NCI-H2107 treated with DMSO at 0.1 percent for 48 hours (cell line): Measurements from ENCODE around the gene RPUSD4.
A peak's percentile ranks its signal among the peaks of the same experiment; 100 is the strongest.
"Not testable (repeated sequence)": the region's sequence is repeated elsewhere in the genome, so short reads cannot be mapped to it uniquely, and the experiment has no call there.

ENCODE experiments used
- DNase-seq: peaks from one replicate; lab custom pipeline; 2025; ENCODE audit not compliant: unreplicated experiment; lab: John Stamatoyannopoulos, UW

RPUSD4 gene, protein sequence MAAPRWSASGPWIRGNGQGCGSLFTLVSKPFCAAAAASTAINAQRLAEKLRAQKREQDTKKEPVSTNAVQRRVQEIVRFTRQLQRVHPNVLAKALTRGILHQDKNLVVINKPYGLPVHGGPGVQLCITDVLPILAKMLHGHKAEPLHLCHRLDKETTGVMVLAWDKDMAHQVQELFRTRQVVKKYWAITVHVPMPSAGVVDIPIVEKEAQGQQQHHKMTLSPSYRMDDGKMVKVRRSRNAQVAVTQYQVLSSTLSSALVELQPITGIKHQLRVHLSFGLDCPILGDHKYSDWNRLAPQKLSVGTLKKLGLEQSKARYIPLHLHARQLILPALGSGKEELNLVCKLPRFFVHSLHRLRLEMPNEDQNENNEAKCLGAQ

DNA sequence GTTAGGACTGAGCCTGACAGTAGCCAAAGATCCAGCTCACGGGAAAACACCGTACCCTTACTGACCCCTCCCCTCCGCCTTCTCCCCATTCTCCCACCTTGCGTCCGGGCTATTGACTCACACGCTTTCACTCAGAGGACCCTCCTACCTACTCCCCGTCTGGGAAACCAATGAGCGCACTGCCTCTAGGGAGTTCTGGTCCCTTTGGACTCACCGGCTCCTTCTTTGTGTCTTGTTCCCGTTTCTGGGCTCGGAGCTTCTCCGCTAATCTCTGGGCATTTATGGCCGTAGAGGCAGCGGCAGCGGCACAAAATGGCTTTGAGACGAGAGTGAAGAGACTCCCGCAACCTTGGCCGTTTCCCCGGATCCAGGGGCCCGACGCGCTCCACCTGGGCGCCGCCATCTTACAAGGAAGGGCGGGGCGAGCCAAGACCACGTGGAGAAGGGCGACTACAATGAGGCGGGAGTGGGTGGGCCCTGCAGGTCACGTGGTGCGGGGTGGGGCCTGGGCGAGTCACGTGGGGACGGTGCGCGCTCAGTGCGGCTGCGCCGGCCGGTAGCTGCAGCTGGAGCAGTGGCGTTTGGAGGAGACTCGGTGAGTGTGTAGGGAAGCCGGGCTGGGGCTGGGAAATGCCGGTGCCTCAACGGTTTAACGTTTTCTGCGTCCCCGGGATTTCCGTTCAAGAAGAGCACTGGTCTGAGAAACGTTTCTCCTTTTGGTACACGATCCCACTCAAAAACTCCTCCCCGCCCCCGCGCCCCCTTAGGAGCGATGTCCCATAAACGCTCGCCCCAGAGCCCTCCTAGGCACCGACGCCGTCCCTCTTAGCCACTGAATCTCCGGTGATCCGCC, at the start of gene RPUSD4, which contains the start of gene FAM118B:
RPUSD4 (minus strand) TSS at position 415 of the 853 bp plus-strand sequence; CDS start at position 403, 12 bp downstream.
FAM118B (plus strand) TSS at position 547 of the 853 bp plus-strand sequence. CDS start 23,220 bp downstream, outside the sequence.
- DNase-seq: peak; percentile 61

DNA sequence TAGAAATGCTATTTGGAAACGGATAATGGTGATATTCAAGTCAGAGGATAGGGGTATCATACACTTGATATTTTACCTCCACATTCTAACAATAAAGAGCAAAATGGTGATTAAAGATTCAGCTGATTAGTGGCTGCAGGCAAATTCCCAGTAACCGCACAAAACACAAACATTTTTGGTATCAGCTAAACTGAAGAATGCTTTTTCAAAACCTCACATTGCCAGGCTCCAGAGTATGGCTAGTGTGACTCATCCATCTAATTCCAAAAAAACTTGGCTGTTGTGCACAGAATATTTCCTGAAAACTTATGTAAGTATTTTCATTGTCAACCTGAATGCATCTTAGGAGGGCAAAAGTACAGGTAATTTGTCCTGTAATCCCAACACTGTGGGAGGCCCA, 46.3 kb upstream of the RPUSD4 start:
- DNase-seq: no peak

DNA sequence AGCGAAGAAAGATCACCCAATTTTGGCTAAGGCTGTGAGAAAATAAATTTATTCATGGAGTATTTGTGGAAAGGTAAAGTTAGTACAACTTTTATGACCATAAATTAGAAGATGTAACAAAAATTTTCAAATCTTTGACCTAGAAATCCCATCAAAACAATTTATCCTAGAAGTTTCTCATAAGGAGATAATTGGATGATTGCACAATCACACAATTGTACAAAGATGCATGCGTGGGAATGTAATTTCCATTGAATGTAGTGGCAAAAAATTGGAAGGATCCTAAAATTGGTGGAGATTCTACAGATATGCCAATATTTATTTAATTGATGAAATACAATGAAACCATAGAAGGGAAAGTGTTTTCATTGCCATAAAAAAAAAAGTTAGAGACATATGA, 45.7 kb upstream of the RPUSD4 start:
- no peak for DNase-seq

DNA sequence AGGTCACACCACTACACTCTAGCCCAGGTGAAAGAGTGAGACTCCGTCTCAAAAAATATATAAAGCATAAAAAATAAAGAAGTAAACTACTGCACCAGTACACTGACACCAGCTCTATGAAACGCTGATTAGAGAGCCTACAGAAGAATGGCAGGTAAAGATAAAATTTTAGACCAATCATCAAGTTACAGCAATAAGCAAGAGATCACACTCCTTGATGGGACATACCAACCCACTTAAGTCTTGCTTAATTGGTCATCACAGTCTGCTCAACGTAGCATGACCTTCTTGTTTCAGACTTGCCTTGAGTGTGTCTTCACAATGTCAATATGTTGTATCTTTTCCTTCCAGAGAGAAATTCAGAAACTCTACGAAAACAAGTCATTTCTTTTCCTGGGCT, 44.8 kb upstream of the RPUSD4 start:
- no peak for DNase-seq

DNA sequence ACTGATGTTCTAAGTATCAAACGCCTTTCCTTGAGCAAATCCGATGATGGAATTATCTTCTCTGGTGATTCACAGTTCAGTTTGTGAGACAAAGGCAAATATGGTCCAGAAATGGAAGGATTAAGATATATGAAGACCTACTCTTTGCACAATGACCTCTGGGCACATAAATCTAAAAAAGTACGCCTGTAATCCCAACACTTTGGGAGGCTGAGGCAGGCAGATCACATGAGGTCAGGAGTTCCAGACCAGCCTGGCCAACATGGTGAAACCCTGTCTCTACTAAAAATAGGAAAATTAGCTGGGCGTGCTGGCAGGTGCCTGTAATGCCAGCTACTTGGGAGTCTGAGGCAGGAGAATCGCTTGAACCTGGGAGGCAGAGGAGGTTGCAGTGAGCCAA, 44.1 kb upstream of the RPUSD4 start:
- not testable (repeated sequence) for DNase-seq

DNA sequence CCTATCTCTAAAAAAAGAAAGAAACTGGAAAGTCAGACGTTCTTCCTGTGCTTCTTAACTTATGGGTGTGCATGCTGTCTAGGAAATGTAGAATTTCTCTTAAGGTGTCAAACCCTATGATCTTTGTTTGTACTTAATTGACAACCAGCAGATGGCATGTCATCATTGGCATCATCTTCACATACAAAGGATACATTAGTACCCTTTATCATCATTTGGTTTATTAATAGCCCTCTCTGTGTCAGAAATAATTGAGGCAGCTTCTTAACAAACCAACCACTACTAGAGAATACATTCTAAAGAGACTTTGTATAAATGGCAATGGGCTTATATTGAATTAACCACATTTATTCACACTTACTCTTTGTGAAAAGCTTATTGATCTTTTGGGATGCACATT, 43.4 kb upstream of the RPUSD4 start:
- DNase-seq: no peak

DNA sequence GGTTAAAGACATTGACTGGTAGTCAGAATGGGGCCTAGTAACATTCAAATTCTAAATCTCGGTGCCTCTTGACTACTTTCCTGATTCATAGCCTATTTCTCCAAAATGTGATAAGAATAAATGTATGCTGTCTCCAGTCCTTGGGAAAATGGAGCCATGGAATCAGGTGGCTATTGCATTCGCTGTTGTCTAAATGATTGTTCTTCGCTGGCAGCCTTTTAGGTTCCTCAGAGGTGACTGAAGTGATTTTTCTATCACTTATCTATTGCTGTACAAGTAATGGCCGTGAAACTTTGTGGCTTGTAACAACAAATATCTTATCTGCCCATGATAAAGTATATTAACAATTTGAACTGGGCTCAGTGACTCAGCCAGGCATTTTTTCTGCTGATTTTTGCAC, 41.8 kb upstream of the RPUSD4 start:
- DNase-seq: no peak

DNA sequence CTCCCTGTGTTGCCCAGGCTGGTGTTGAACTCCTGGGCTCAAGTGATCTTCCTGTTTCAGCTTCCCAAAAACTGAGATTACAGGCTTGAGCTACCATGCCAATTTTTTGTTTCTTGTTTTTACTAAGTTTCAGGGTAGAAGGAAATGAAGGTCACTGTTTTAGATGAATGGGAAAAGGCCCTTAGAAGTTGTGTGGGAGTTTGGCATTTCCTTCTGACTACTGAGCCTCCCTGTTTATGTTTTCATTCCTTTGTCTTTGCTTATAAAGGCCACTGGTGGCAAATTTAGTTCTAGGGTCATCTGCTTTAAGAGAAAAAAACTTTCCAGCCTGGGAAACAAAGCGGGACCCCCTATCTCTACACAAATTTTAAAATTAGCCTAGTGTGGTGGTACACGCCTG, 35.2 kb upstream of the RPUSD4 start:
- DNase-seq: no peak

DNA sequence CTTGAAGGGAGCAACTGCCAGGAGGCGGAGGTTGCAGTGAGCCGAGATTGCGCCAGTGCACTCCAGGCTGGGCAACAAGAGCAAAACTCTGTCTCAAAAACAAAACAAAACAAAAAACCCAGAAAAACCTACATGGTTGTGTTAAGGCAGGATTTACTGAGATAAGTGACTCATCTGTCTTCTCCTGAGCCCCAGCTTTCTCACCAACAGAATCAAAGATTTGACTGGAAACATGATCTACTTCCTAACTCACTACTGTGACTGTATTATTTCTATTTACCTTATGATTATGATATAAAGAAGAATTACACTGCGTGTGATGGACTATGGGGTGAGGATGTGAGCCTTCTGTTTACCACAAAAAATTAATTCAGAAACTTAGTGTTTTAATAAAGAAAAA, 21.9 kb upstream of the RPUSD4 start:
- no peak for DNase-seq

DNA sequence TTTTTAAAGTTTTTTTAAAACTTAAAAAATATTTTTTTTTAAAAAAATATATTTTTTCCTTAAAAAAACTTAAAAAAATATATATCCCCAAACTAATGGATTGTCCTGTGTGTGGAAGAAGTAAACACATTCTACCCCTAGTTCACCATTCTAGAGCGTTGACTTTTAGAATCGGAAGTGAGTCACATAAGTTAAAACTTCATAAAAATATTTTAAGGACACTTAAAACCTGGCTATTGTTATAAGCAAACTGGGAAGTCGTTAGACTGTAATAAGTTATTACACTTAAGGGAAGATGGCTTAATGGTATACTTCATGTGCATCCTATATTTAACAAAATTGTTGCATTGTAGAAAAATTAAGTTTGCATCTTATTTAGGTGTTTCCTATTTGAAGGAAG, 21.2 kb upstream of the RPUSD4 start:
- no peak for DNase-seq

DNA sequence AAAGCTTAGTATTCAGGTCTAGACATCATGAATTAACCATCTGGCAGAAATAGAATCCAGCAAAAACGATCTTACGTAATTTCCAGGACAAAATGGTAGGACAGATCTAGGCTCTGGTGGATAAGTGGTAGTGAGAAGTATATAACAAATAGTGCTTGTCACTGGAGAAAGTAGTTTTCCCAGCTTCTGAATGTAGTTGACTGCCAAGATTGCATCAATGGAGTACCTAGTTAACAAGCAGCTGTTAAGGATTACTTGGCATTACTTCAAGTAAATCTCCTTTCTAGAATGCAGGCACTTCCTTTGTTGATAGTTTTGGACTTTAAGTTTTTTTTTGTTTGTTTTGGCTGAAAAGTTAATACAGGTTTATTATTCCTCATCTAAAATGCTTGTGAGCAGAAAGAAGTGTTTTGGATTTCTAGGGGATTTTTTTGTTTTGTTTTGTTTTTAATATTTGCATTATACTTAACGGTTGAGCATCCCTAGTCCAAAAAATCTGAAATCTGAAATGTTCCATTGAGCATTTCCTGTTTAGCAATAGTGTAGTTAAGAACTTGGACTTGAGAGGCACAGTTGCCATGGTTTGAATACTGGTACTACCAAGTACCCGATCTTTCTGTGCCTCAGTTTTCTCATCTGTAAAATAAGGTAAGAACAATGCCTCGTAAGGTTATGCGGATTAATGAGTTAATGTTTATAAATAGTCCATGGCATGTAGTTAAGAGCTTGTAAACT, 20.4 kb upstream of the RPUSD4 start:
- no peak for DNase-seq

DNA sequence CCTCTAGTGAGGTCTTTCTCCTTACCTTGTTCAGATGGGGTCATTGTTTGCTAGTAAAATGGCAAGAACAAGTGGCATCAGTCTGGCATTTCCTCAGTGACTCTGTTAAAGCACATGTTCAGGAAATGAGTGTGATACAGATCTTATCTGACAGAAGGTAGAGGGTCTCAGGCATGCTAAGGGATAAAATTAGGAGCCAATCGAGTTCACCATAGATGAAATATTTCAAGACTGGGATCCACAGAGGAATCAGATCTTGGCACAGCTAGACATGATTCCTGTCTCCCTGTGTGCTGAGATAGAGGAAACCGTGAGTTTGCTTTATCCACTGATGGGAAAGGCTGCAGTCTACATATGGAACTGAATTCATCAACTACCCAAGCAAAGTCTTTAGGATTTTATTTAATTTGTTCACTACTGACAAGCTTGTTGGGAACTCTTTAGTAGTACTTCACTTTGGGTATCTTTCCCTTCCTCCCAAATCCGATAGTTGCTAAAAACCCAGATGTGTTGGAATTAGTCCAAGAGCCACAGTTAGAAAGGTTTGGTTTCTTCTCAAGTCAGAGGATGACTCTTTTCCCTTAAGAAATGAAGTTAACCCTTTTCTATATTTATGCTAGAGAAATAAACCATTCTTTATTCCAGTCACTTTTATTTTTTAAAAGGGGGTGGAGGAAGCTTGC, 18.5 kb upstream of the RPUSD4 start:
- no peak for DNase-seq

DNA sequence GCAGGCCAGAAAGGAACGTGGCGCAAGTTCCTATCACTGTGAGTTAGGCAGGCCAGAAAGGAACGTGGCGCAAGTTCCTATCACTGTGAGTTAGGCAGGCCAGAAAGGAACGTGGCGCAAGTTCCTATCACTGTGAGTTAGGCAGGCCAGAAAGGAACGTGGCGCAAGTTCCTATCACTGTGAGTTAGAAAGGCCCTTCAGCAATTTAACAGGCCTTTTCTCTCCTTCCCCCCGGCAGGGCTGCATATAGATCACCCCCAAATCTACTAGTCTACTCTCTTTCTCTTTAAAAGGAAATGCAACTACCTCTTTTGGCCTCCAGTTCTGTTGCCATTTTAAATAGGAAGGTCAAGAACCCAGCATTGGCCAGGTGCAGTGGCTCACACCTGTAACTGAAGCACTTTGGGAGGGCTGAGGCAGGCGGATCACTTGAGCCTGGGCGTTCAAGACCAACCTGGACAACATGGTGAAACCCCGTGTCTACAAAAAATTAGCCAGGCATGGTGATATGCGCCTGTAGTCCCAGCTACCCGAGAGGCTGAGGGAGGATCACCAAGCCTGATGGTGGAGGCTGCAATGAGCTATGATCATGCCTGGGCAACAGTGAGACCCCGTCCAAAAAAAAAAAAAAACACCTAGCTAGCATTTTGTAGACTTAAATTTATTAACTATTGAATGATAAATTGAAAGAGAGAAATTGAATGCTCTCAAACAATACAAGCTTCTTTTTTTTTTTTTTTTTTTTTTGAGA, 15.1 kb upstream of the RPUSD4 start:
- no peak for DNase-seq

DNA sequence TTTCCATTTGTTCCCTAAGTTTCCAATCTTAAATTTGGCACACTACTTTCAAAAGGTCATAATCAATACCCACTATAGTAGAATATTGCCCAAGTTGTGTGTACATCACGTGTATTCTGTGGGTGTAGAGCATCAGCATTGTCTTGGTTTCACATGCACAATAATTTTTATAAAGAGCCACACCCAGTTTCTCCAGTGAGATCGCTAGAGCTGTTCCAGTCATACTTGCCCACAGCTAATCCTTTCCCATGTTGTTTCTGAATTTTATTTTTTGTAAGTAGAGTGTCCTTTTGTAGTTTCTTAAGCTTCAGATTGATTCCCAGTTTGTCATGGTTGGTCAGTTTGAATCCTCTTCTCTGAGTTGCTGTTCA, 13.8 kb upstream of the RPUSD4 start:
- DNase-seq: no peak

DNA sequence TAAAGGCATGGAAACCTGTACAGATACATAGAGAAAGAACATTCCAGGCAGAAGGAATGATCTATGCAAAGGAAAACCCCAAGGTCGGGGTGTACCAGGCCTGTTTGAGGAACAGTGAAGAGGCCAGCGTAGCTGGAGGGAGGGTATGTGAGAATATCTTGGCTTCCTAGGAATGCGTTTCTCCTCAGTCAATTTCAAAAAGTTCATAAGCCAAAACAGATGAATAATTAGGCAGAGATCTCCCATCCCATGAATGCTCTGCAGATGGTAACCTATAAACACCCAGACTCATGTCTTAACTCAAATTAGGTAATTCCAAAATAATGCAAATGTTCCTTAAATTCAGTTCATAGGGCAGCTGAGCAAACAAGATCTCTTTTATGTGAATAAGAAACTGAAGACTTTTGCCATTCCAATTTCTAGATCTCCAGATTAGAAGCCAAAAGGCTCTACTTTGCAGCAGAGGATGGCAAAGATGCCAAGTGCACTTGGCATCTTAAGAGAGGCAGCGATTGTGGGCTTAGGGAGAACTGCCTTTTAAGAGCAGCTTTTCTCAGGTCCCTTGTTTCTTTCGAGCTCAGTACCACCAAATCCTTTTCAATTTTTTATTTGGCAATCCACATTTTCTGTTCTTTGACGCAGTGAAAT, 13.3 kb upstream of the RPUSD4 start:
- DNase-seq: no peak

DNA sequence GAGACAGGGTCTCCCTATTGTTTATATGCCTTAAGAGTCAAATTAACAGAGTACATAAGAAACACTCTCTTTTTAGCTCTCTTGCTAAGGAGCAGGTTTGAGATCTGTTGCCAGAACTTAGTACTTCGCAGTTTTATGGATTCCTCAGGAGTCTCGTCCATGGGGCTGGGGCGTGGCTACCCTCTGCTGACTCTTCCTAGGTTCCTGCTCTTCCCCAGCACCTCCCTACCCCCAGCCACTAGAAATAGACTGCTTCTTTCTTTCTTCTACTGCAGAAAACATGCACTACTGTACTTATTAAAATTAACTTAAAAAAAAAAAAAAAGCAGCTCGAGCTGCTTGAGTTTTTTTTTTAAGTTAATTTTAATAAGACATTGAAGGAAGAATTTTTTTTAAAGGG, 8.1 kb upstream of the RPUSD4 start:
- no peak for DNase-seq

DNA sequence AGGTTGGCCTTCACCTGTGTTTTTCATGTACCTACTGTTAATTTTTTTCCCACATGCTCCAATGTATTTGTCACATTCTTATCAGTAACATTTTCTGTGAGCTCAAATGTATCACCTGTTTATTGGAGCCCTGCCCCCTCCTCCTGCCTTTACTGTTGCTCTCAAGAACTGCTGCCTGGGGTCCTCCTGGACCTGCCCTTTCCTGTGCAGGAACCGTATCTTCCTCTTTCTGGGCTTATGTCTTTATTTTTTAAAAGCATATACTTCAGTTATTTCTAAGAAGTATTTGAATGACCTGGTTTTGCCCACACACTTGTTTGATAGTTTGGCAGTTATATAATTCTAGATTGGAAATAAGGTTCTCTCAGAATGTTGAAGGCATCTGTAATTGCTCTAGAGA, 6.0 kb upstream of the RPUSD4 start:
- no peak for DNase-seq

DNA sequence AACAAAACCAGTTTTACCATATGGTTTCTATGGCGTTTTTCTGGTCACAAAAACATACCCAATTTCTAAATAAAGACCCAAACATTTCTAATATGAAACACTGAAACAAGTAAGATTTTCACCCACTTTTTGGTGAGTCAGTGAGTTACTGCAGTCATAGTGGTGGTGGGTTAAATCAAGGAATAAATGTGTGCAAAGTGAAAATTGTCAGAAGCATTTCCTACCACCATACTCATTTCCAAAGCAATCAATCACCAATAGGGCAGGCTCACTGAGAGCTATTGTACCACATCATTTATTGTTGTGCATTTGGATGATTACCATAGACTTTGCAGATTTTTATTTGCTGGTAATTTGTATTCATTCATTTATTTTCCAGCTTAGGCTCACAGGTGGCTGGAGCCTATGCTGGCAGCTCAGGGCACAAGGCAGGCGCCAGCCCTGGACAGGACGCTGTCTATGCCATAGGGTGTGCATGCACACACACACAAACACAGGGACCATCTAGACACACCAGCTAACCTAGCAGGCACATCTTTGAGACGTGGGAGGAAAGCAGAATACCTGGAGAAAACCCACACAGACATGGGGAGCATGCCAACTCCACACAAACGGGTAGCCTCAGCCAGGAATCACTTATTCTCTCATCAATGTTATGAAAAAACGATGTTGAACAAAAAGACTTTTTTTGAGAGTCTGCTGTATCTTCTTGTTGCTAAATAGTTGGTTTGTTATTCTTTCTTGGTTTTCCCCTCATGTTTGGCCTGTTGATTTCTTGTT, 5.3 kb upstream of the RPUSD4 start:
- no peak for DNase-seq

DNA sequence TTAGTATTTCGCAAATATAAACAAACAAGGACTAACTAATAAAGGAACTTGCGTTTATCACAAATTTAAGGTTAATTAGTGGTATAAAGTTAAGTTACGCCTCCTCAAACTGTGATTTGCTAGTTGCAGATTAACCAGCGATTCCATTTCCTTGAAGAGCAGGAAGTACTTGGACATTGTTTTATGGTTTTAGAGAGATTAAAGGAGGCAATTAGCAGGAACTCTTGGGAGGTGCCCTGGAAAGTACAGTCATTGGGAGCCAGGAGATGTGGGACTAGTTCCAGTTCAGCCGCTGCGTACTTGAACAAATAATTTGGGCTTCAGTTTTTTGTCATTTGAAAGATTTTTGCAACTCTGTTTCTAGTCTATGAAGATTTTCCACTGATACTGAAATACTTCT, 3.4 kb upstream of the RPUSD4 start:
- DNase-seq: no peak
